Trophoblast cell (in vitro differentiated cells and primary cell): ENCODE results near the gene SRRM5.
A peak's percentile ranks its signal among the peaks of the same experiment; 100 is the strongest.

Source experiments
- DNase-seq, 2 donors: peaks; one replicate each; pipeline ENCODE4 v3.0.0-alpha.2; 2016
- H2AFZ ChIP-seq: 2 replicates; pipeline ENCODE4 v1.6.1; 2013; ENCODE audit warnings: low read length, moderate library complexity, mild to moderate bottlenecking; ENCODE audit not compliant: insufficient read depth, poor library complexity
- H2AK5ac ChIP-seq: 2 replicates; pipeline ENCODE4 v1.6.1; 2013; ENCODE audit warnings: mild to moderate bottlenecking, low read length
- H2BK120ac ChIP-seq: 2 replicates; pipeline ENCODE4 v1.6.1; 2013; ENCODE audit warnings: low read length, mild to moderate bottlenecking, moderate library complexity; ENCODE audit not compliant: insufficient read depth, poor library complexity
- H2BK12ac ChIP-seq: 2 replicates; pipeline ENCODE4 v1.6.1; 2013; ENCODE audit warnings: mild to moderate bottlenecking, low read length, moderate library complexity
- H2BK5ac ChIP-seq: 2 replicates; pipeline ENCODE4 v1.6.1; 2013; ENCODE audit warnings: low read length, low read depth, moderate library complexity, mild to moderate bottlenecking; ENCODE audit not compliant: poor library complexity
- H3K14ac ChIP-seq: 2 replicates; pipeline ENCODE4 v1.6.1; 2013; ENCODE audit warnings: mild to moderate bottlenecking, low read length
- H3K18ac ChIP-seq: 2 replicates; pipeline ENCODE4 v1.6.1; 2013; ENCODE audit warnings: mild to moderate bottlenecking, low read length
- H3K23ac ChIP-seq: 2 replicates; pipeline ENCODE4 v1.6.1; 2013; ENCODE audit warnings: low read length
- H3K27ac ChIP-seq: 2 replicates; pipeline ENCODE4 v1.5.1; 2013; ENCODE audit warnings: low read depth, mild to moderate bottlenecking, inconsistent platforms, low read length, moderate library complexity
- H3K27me3 ChIP-seq: 2 replicates; pipeline ENCODE4 v1.6.1; 2013; ENCODE audit warnings: inconsistent platforms, mild to moderate bottlenecking, low read length, moderate library complexity; ENCODE audit not compliant: insufficient read depth
- H3K36me3 ChIP-seq, 2 experiments: 1 replicate in 1 of 2; 2 replicates in 1 of 2; pipeline ENCODE4 v1.6.1; 2013; ENCODE audit warnings: low read length in 2 of 2, mild to moderate bottlenecking in 2 of 2, moderate library complexity in 1 of 2; ENCODE audit not compliant: insufficient read depth in 2 of 2, control insufficient read depth in 1 of 2
- H3K4ac ChIP-seq: 2 replicates; pipeline ENCODE4 v1.6.1; 2013; ENCODE audit warnings: low read depth, mild to moderate bottlenecking, low read length, moderate library complexity
- H3K4me1 ChIP-seq, 2 experiments: 1 replicate in 1 of 2; 2 replicates in 1 of 2; pipeline ENCODE4 v1.6.1; 2013; ENCODE audit warnings: low read length in 2 of 2, mild to moderate bottlenecking in 2 of 2, moderate library complexity in 1 of 2; ENCODE audit not compliant: insufficient read depth in 2 of 2, control insufficient read depth in 1 of 2
- H3K4me2 ChIP-seq: 2 replicates; pipeline ENCODE4 v1.6.1; 2013; ENCODE audit warnings: inconsistent platforms, mild to moderate bottlenecking, low read length, moderate library complexity
- H3K4me3 ChIP-seq: 2 replicates; pipeline ENCODE4 v1.5.1; 2013; ENCODE audit warnings: mild to moderate bottlenecking, low read depth, low read length, inconsistent platforms
- H3K79me1 ChIP-seq: one replicate; pipeline ENCODE4 v1.6.1; 2013; ENCODE audit warnings: low read length
- H3K79me2 ChIP-seq: 2 replicates; pipeline ENCODE4 v1.6.1; 2013; ENCODE audit warnings: low read length, mild to moderate bottlenecking; ENCODE audit not compliant: control insufficient read depth, insufficient read depth, poor library complexity
- H3K9ac ChIP-seq: 2 replicates; pipeline ENCODE4 v1.6.1; 2013; ENCODE audit warnings: mild to moderate bottlenecking, low read length
- H3K9me3 ChIP-seq: 2 replicates; pipeline ENCODE4 v1.6.1; 2013; ENCODE audit warnings: low read depth, mild to moderate bottlenecking, control low read depth, inconsistent platforms, low read length; ENCODE audit not compliant: insufficient read depth
- H4K12ac ChIP-seq: 2 replicates; pipeline ENCODE4 v1.6.1; 2013; ENCODE audit warnings: low read depth, mild to moderate bottlenecking, low read length, moderate library complexity
- H4K8ac ChIP-seq: 2 replicates; pipeline ENCODE4 v1.6.1; 2013; ENCODE audit warnings: low read depth, mild to moderate bottlenecking, low read length, moderate library complexity
- H4K91ac ChIP-seq: one replicate; pipeline ENCODE4 v1.6.1; 2013; ENCODE audit warnings: low read depth, mild to moderate bottlenecking, low read length, moderate library complexity
- WGBS: extraction: QIAGEN DNeasy Blood & Tissue Kit; methylation state at CpG from one replicate; pipeline ENCODE4 v1.1.7; 2013; ENCODE audit warnings: missing lambda C conversion rate; ENCODE audit not compliant: insufficient read length, insufficient coverage; ENCODE audit errors: extremely low coverage; 5-methylcytosine and 5-hydroxymethylcytosine counted together

Gene SRRM5

DNA sequence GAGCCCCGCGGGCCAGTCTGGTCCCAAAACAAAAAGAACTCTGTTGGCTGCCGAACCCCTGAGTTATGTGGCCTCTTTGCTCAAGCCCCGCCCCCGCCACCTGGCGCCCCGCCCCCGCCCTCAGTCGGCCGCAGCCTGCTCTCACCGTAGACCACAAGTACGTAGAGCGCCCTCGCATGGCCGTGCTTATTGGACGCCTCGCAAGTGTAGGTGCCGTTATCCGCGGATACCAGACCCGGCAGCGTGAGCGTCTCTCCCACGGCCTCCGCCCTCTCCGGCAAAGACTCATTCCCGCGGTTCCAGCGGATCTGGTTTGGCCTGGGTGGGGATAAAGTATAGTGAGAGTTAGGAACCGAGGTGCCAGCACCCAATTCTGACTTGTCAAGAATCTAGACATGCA is 13.0 kb downstream of the SRRM5 start:
- no CpG with 5 or more reads among the region's 30 CpGs for WGBS
- Histone ChIP-seq H3K14ac (no peak overlapping the region), H2AK5ac (no peak overlapping the region), H3K4me1 (peaks cover 3 to 4% of the 10 kb centered on the region in 2 experiments), H3K9ac (no peak overlapping the region), H3K27me3 (no peaks in the 10 kb centered on the region), H3K79me1 (peaks cover 2% of the 10 kb centered on the region), H3K4me2 (peak overlapping the region; percentile 35), H3K36me3 (no peaks in the 10 kb centered on the region), H4K8ac (no peak overlapping the region), H2BK5ac (no peak overlapping the region), H3K4ac (no peak overlapping the region), H3K18ac (no peak overlapping the region), H3K27ac (no peak overlapping the region), H2BK120ac (no peak overlapping the region), H4K91ac (no peak overlapping the region), H2AFZ (no peak overlapping the region), H2BK12ac (no peak overlapping the region), H3K4me3 (no peak overlapping the region), H3K9me3 (peaks cover 6% of the 10 kb centered on the region), H3K23ac (no peak overlapping the region), H4K12ac (no peak overlapping the region), H3K79me2 (no peaks in the 10 kb centered on the region)
- DNase-seq, result peak; percentile 46 to 71

DNA sequence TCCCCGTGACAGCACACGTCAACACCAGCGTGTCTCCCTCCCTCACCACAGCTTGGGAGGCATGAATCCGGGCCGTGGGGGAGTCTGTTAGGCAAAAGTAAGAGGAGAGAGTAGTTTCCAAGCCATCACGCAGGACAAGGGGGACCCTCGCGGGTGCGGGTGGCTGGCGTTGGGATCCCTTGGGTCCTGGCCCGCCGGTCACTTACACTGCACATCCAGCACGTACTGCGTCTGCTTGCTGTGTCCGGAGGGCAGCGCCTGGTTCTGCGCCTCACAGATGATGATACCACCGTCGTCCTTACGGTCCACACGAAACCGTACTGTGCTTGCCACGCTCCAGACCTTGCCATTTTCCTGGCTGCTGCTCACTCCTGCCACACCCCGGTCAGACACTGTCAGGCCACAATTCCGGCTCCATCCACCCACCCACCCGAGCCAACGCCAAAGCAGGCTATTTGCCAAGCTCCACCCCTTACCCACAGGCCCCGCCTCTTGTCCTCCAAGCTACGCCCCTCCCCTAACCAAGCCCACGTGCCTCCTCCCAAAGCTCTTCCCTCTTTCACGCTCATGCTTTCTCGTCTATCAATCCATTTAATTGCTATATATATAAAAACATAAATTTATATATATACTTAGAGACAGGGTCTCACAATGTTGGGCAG is 14.2 kb downstream of the SRRM5 start:
- DNase-seq, result peak; percentile 35 to 58
- Histone ChIP-seq H3K14ac (no peak overlapping the region), H2AFZ (no peak overlapping the region), H4K91ac (no peak overlapping the region), H2BK12ac (no peak overlapping the region), H3K79me1 (no peaks in the 10 kb centered on the region), H3K4me1 (no peaks in the 10 kb centered on the region), H3K4ac (no peak overlapping the region), H2BK120ac (no peak overlapping the region), H4K8ac (no peak overlapping the region), H4K12ac (no peak overlapping the region), H3K4me2 (no peak overlapping the region), H3K9me3 (peaks cover 6% of the 10 kb centered on the region), H3K27me3 (no peaks in the 10 kb centered on the region), H2AK5ac (no peak overlapping the region), H3K18ac (no peak overlapping the region), H2BK5ac (no peak overlapping the region), H3K27ac (no peak overlapping the region), H3K36me3 (no peaks in the 10 kb centered on the region), H3K23ac (no peak overlapping the region), H3K9ac (no peak overlapping the region), H3K4me3 (no peak overlapping the region), H3K79me2 (no peaks in the 10 kb centered on the region)
- WGBS, result 100% methylated on average over 2 of the region's 32 CpGs

DNA sequence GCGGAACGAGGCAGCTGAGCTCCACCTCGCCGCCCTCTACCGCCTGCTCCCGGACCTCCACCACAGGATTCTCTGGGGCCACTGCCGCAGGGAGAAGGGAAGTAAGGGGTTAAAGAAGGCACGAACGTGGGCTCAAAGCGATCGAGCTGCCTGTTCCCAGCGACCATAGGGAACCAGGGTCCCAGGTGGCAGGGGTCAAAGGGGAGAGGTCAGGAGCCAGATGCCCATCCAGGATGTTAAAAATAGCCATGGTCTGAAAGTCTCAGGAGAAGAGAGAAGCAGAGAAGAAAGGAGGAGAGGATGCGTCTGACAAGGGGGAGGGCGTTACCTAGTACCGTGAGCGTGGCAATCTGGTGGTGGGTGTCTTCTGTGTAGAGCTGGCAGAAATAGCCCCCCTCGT is 14.9 kb downstream of the SRRM5 start:
- no peak overlapping the region for H4K12ac ChIP-seq
- no peaks in the 10 kb centered on the region for H3K4me1 ChIP-seq
- no peak overlapping the region for H3K4me3 ChIP-seq
- no peak overlapping the region for H2AK5ac ChIP-seq
- no peak overlapping the region for H4K8ac ChIP-seq
- H3K79me2 ChIP-seq, result no peaks in the 10 kb centered on the region
- no peak overlapping the region for H2AFZ ChIP-seq
- no peak overlapping the region for H2BK5ac ChIP-seq
- H3K18ac ChIP-seq, result no peak overlapping the region
- WGBS, result no CpG with 5 or more reads among the region's 17 CpGs
- no peak overlapping the region for H3K4ac ChIP-seq
- no peaks in the 10 kb centered on the region for H3K27me3 ChIP-seq
- H2BK120ac ChIP-seq, result no peak overlapping the region
- H3K27ac ChIP-seq, result no peak overlapping the region
- no peak overlapping the region for H2BK12ac ChIP-seq
- DNase-seq, result no peak
- H3K9me3 ChIP-seq, result peaks cover 6% of the 10 kb centered on the region
- no peaks in the 10 kb centered on the region for H3K36me3 ChIP-seq
- no peak overlapping the region for H3K9ac ChIP-seq
- no peak overlapping the region for H3K23ac ChIP-seq
- no peaks in the 10 kb centered on the region for H3K79me1 ChIP-seq
- no peak overlapping the region for H3K14ac ChIP-seq
- no peak overlapping the region for H4K91ac ChIP-seq
- no peak overlapping the region for H3K4me2 ChIP-seq

DNA sequence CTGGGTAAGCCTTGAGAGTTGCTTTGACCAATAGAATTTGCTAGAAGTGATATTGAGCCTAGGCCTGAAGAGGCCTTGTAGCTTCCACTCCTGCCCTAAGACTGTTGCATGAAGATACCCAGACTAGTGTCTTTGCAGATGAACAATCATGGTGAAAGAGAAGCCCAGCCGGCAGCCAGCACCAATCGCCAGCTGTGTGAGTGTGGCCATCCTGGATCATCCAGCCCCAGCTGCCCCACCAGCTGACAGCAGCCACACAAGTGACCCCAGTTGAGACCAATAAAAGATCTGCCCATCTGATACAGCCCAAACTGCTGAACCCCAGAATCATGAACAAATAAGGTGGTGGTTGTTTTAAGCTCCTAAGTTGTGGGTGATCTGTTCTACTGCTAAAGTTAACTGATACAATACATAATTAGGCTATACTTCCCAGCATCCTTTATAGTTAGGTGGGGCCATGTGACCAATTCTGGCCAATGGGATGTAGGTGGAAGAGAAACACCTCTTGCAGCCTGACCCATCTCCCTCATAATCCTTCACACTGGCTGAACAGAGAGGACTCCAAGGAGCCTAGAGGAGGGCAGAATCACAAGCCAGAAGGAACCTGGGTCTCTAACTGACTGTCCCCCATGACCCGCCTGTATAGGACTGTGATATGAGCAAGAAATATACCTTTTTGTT is 16.9 kb downstream of the SRRM5 start:
- Histone ChIP-seq H2BK120ac (no peak overlapping the region), H2AFZ (no peak overlapping the region), H3K4me3 (no peak overlapping the region), H4K91ac (no peak overlapping the region), H3K79me2 (no peaks in the 10 kb centered on the region), H3K79me1 (no peaks in the 10 kb centered on the region), H3K4me2 (no peak overlapping the region), H2BK12ac (no peak overlapping the region), H3K18ac (no peak overlapping the region), H3K14ac (no peak overlapping the region), H3K4ac (no peak overlapping the region), H3K4me1 (no peaks in the 10 kb centered on the region), H3K27ac (no peak overlapping the region), H3K9ac (no peak overlapping the region), H2BK5ac (no peak overlapping the region), H3K36me3 (no peaks in the 10 kb centered on the region), H3K27me3 (no peaks in the 10 kb centered on the region), H4K8ac (no peak overlapping the region), H3K9me3 (peaks cover 5% of the 10 kb centered on the region), H3K23ac (no peak overlapping the region), H2AK5ac (no peak overlapping the region), H4K12ac (no peak overlapping the region)
- DNase-seq, result no peak
- WGBS, result no CpG with 5 or more reads among the region's 3 CpGs
